Liver (tissue), 9 donors: ENCODE data around the gene CIC. TPM values are rescaled to one million over a fixed set of nuclear protein-coding genes. Genes with fewer than 3 reads are reported as not detected.

ENCODE experiments used
- DNase-seq: peaks from one replicate; pipeline ENCODE4 v3.0.0-alpha.2; 2017; ENCODE audit warnings: low spot score
- H3K27ac ChIP-seq, 2 donors: one replicate each; pipeline ENCODE4 v1.7.0; 2013; ENCODE audit warnings: inconsistent platforms in 2 of 2, low read length in 2 of 2, control low read depth in 1 of 2, low read depth in 1 of 2, mild to moderate bottlenecking in 1 of 2
- H3K27me3 ChIP-seq, 4 donors: one replicate each; pipeline versions ENCODE4 v1.6.1 to v1.7.0; 2013; ENCODE audit warnings: low read length in 3 of 4, inconsistent platforms in 1 of 4, mild to moderate bottlenecking in 1 of 4, moderate library complexity in 1 of 4; ENCODE audit not compliant: control insufficient read depth in 4 of 4, insufficient read depth in 4 of 4
- H3K36me3 ChIP-seq, 4 donors: one replicate each; pipeline versions ENCODE4 v1.6.1 to v1.7.0; 2013; ENCODE audit warnings: low read length in 3 of 4, mild to moderate bottlenecking in 3 of 4, low read depth in 1 of 4, moderate library complexity in 1 of 4; ENCODE audit not compliant: control insufficient read depth in 4 of 4, insufficient read depth in 3 of 4
- H3K4me1 ChIP-seq, 4 donors: one replicate each; pipeline versions ENCODE4 v1.6.1 to v1.7.0; 2013; ENCODE audit warnings: low read length in 3 of 4, mild to moderate bottlenecking in 3 of 4, moderate library complexity in 1 of 4; ENCODE audit not compliant: control insufficient read depth in 4 of 4, insufficient read depth in 4 of 4
- H3K4me3 ChIP-seq, 3 donors: one replicate each; pipeline versions ENCODE4 v1.6.1 to v1.7.0; 2013; ENCODE audit warnings: low read length in 3 of 3, control low read depth in 1 of 3, low read depth in 1 of 3, mild to moderate bottlenecking in 1 of 3
- H3K9ac ChIP-seq, 2 donors: one replicate each; pipeline ENCODE4 v1.7.0; 2013; ENCODE audit warnings: low read length in 2 of 2, mild to moderate bottlenecking in 2 of 2, moderate library complexity in 2 of 2, control low read depth in 1 of 2, low read depth in 1 of 2
- H3K9me3 ChIP-seq, 4 donors: one replicate each; pipeline versions ENCODE4 v1.6.1 to v1.7.0; 2013; ENCODE audit warnings: low read length in 3 of 4; ENCODE audit not compliant: control insufficient read depth in 4 of 4
- EGR1 ChIP-seq, 2 donors: IDR thresholded peaks; 2 replicates each; pipeline ENCODE4 v1.6.1; 2016 to 2018; ENCODE audit warnings: antibody characterized with exemption in 2 of 2, low read depth in 2 of 2
- FOXA1 ChIP-seq: IDR thresholded peaks from 2 replicates; pipeline ENCODE4 v1.6.1; 2016; ENCODE audit warnings: antibody characterized with exemption
- GABPA ChIP-seq, 2 donors: IDR thresholded peaks in 1 of 2; conservative IDR thresholded peaks in 1 of 2; 2 replicates each; pipeline ENCODE4 v1.6.1; 2016; ENCODE audit warnings: antibody characterized with exemption in 2 of 2, mild to moderate bottlenecking in 1 of 2, moderate library complexity in 1 of 2
- HNF4A ChIP-seq, 2 donors: conservative IDR thresholded peaks; 2 replicates each; pipeline ENCODE4 v1.6.1; 2016; ENCODE audit warnings: antibody characterized with exemption in 2 of 2, mild to moderate bottlenecking in 2 of 2
- HNF4G ChIP-seq: IDR thresholded peaks from 2 replicates; pipeline ENCODE4 v1.6.1; 2016; ENCODE audit warnings: antibody characterized with exemption
- NR2F2 ChIP-seq: IDR thresholded peaks from 2 replicates; pipeline ENCODE4 v1.6.1; 2016; ENCODE audit warnings: antibody characterized with exemption
- RAD21 ChIP-seq, 2 donors: IDR thresholded peaks; 2 replicates each; pipeline ENCODE4 v1.6.1; 2016; ENCODE audit warnings: antibody characterized with exemption in 2 of 2, mild to moderate bottlenecking in 2 of 2
- SP1 ChIP-seq: IDR thresholded peaks from 2 replicates; pipeline ENCODE4 v1.6.1; 2018; ENCODE audit warnings: antibody characterized with exemption, mild to moderate bottlenecking
- TAF1 ChIP-seq: conservative IDR thresholded peaks from 2 replicates; pipeline ENCODE4 v1.6.1; 2016; ENCODE audit warnings: antibody characterized with exemption, mild to moderate bottlenecking
- YY1 ChIP-seq: IDR thresholded peaks from 2 replicates; pipeline ENCODE4 v1.6.1; 2016; ENCODE audit warnings: antibody characterized with exemption, mild to moderate bottlenecking
- WGBS: extraction: QIAGEN DNeasy Blood & Tissue Kit; methylation state at CpG from one replicate; pipeline ENCODE4 v1.1.7; 2013; 5-methylcytosine and 5-hydroxymethylcytosine counted together
- polyA plus RNA-seq, 2 donors: library from polyadenylated mRNA; stranded (reverse) in 1 of 2; unstranded in 1 of 2; fragments of 200-250 nt in 1 of 2; fragments of >200 nt in 1 of 2; fragmentation: Nextera tagmentation in 1 of 2; extraction: Ambion mirVana in 1 of 2; gene quantifications; one replicate each; pipeline versions ENCODE4 v1.2.1 to v1.2.3, GENCODE V29; 2013 to 2015
- total RNA-seq, 2 donors: library from RNA; depleted of rRNA; stranded (reverse); fragments of >200 nt; gene quantifications; one replicate each; pipeline ENCODE4 v1.2.3, GENCODE V29; 2014
- TF ChIP-seq, protein P1 (sequence below): IDR thresholded peaks from 2 replicates; pipeline ENCODE4 v1.6.1; 2016; ENCODE audit warnings: antibody characterized with exemption, mild to moderate bottlenecking
- TF ChIP-seq, protein P2 (sequence below): fragments of 150-350 bp; IDR thresholded peaks from 2 replicates; pipeline ENCODE4 v1.5.1; 2017; ENCODE audit warnings: improper control_type of control experiment, low read depth, low read length; ENCODE audit not compliant: missing input control
- TF ChIP-seq, protein P3 (sequence below): IDR thresholded peaks from 2 replicates; pipeline ENCODE4 v1.6.1; 2016; ENCODE audit warnings: antibody characterized with exemption
- TF ChIP-seq, protein P4 (sequence below): IDR thresholded peaks from 2 replicates; pipeline ENCODE4 v1.6.1; 2016; ENCODE audit warnings: antibody characterized with exemption
- TF ChIP-seq, protein P5 (sequence below): IDR thresholded peaks from 2 replicates; pipeline ENCODE4 v1.6.1; 2016; ENCODE audit warnings: antibody characterized with exemption
- donor health status: healthy.
- donor health status: healthy.
- donor health status: healthy.
- donor health status: healthy.
- donor health status: healthy.

CIC gene
- total and polyA plus RNA-seq, 4 donors, result 5.6 to 21.3 (median 17.2) TPM

DNA sequence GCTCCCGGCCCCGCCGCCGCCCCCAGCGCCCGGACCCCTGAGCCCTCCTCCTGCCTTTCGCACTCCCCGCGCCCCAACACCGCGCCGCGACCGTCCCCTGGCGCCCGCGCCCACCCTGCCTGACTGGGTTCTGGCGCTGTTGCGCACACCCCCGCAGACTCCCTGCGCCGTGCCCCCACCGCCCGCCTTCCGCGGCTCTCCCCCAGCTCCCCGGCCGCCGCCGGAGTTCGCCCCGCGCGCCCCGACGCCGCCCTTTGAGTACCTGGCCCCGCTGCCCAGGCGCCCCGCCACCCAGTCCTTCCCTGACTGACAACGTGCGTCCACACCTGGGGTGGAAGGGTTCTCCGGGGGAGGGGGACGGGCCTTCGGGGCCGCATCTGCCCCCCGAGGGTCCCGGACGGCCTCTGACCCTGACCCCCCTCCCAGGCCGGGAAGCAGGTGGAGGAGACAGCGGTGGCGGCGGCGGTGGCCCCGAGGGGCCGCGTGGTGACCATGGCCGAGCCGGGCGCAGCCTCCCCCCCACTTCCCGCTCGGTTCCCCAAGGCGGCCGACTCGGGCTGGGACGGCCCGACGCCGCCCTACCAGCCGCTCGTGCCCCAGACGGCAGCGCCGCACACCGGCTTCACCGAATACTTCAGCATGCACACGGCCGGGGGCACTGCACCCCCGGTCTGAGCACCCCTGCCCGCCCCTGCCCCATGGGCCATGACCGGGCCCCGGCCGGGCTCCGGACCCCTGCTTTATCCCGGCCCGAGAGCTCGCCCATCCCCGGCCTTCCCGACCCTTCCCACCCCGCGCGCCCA is 55.0 kb downstream of the CIC start:
- H3K4me1 ChIP-seq, result peaks cover 10 to 30% (median 20%) of the 10 kb centered on the region in 4 donors
- no peaks in the 10 kb centered on the region for H3K9me3 ChIP-seq
- H3K36me3 ChIP-seq, result no peaks in the 10 kb centered on the region
- H3K9ac ChIP-seq, result no peak overlapping the region
- H3K4me3 ChIP-seq, result peak overlapping the region in 1 of 3 donors; percentile 32
- DNase-seq, result no peak
- WGBS, result 6% methylated on average over 92 of the region's 92 CpGs
- TF ChIP-seq FOXA1 (no peak), HNF4A (conservative IDR thresholded peaks at IDR 0.05) (no peak), EGR1 (IDR thresholded peaks at IDR 0.05; ENCODE audit: low read depth in 2 of 2) (no peak), SP1 (no peak), RAD21 (IDR thresholded peaks at IDR 0.05) (no peak), HNF4G (no peak)
- TF ChIP-seq, protein P1, sequence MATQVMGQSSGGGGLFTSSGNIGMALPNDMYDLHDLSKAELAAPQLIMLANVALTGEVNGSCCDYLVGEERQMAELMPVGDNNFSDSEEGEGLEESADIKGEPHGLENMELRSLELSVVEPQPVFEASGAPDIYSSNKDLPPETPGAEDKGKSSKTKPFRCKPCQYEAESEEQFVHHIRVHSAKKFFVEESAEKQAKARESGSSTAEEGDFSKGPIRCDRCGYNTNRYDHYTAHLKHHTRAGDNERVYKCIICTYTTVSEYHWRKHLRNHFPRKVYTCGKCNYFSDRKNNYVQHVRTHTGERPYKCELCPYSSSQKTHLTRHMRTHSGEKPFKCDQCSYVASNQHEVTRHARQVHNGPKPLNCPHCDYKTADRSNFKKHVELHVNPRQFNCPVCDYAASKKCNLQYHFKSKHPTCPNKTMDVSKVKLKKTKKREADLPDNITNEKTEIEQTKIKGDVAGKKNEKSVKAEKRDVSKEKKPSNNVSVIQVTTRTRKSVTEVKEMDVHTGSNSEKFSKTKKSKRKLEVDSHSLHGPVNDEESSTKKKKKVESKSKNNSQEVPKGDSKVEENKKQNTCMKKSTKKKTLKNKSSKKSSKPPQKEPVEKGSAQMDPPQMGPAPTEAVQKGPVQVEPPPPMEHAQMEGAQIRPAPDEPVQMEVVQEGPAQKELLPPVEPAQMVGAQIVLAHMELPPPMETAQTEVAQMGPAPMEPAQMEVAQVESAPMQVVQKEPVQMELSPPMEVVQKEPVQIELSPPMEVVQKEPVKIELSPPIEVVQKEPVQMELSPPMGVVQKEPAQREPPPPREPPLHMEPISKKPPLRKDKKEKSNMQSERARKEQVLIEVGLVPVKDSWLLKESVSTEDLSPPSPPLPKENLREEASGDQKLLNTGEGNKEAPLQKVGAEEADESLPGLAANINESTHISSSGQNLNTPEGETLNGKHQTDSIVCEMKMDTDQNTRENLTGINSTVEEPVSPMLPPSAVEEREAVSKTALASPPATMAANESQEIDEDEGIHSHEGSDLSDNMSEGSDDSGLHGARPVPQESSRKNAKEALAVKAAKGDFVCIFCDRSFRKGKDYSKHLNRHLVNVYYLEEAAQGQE, result no peak
- TF ChIP-seq, protein P2, sequence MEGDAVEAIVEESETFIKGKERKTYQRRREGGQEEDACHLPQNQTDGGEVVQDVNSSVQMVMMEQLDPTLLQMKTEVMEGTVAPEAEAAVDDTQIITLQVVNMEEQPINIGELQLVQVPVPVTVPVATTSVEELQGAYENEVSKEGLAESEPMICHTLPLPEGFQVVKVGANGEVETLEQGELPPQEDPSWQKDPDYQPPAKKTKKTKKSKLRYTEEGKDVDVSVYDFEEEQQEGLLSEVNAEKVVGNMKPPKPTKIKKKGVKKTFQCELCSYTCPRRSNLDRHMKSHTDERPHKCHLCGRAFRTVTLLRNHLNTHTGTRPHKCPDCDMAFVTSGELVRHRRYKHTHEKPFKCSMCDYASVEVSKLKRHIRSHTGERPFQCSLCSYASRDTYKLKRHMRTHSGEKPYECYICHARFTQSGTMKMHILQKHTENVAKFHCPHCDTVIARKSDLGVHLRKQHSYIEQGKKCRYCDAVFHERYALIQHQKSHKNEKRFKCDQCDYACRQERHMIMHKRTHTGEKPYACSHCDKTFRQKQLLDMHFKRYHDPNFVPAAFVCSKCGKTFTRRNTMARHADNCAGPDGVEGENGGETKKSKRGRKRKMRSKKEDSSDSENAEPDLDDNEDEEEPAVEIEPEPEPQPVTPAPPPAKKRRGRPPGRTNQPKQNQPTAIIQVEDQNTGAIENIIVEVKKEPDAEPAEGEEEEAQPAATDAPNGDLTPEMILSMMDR, result no peak
- no peak overlapping the region for H3K27ac ChIP-seq
- no peaks in the 10 kb centered on the region for H3K27me3 ChIP-seq

DNA sequence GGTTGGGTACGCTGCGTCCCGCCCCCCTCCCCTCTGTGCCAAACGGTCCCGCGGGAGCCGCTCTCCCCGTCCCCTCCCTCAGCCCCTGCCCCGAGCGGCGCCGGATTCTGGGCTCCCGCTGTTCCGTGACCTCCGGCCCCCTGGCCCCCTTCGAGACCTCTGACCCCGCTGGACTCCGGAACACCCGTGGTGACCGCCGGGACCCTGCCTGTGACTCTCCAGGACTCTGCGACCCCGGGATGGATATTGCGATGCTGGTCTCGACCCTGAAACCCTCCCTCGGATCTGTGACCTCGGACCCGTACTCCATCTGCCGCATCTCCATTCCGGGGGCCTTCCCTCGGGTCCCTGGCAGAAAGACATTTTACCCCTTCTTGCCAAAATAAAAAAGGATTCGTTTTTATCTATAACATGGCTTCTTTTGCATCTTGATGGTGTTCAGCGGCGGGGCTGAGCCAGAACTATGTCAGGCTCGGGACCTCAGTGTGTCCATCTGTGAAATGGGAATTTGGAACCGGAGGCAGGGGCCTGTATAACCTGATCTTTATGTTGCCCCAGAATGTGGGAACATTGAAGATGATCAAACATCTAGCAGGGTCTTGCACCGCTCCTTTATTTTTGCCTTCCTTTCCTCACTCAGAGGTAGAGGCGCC is 55.7 kb downstream of the CIC start:
- Histone ChIP-seq H3K9me3 (no peaks in the 10 kb centered on the region), H3K36me3 (no peaks in the 10 kb centered on the region), H3K27me3 (no peaks in the 10 kb centered on the region), H3K27ac (no peak overlapping the region), H3K4me1 (peaks cover 10 to 30% (median 20%) of the 10 kb centered on the region in 4 donors), H3K4me3 (peak overlapping the region in 2 of 3 donors; percentile 11 to 32), H3K9ac (no peak overlapping the region)
- 3% methylated on average over 38 of the region's 38 CpGs for WGBS
- no peak for DNase-seq
- TF ChIP-seq TAF1, result no peak
- TF ChIP-seq, protein P3, sequence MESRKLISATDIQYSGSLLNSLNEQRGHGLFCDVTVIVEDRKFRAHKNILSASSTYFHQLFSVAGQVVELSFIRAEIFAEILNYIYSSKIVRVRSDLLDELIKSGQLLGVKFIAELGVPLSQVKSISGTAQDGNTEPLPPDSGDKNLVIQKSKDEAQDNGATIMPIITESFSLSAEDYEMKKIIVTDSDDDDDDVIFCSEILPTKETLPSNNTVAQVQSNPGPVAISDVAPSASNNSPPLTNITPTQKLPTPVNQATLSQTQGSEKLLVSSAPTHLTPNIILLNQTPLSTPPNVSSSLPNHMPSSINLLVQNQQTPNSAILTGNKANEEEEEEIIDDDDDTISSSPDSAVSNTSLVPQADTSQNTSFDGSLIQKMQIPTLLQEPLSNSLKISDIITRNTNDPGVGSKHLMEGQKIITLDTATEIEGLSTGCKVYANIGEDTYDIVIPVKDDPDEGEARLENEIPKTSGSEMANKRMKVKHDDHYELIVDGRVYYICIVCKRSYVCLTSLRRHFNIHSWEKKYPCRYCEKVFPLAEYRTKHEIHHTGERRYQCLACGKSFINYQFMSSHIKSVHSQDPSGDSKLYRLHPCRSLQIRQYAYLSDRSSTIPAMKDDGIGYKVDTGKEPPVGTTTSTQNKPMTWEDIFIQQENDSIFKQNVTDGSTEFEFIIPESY, result no peak
- no peak for TF ChIP-seq YY1
- no peak for TF ChIP-seq HNF4G
- TF ChIP-seq, protein P4, sequence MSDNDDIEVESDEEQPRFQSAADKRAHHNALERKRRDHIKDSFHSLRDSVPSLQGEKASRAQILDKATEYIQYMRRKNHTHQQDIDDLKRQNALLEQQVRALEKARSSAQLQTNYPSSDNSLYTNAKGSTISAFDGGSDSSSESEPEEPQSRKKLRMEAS, result no peak
- TF ChIP-seq, protein P2, result no peak
- no peak for TF ChIP-seq GABPA (IDR thresholded peaks at IDR 0.05 in 1 of 2, conservative IDR thresholded peaks at IDR 0.05 in 1 of 2)
- no peak for TF ChIP-seq NR2F2
- TF ChIP-seq, protein P5, sequence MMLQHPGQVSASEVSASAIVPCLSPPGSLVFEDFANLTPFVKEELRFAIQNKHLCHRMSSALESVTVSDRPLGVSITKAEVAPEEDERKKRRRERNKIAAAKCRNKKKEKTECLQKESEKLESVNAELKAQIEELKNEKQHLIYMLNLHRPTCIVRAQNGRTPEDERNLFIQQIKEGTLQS, result no peak
- TF ChIP-seq RAD21 (IDR thresholded peaks at IDR 0.05), result no peak
